SJCRH30 (cell line): ENCODE data around the gene EVA1C. TPM values are rescaled to one million over a fixed set of nuclear protein-coding genes. Genes with fewer than 3 reads are reported as not detected.
"Not testable (repeated sequence)": the region's sequence is repeated elsewhere in the genome, so short reads cannot be mapped to it uniquely, and the experiment has no call there.

ENCODE experiments used
- DNase-seq, 2 experiments: peaks; one replicate each; pipeline ENCODE4 v3.0.0-alpha.2; 2015 to 2020
- H3K27ac ChIP-seq: fragments of 250-450 bp; sonication (Bioruptor Pico); 2 replicates; pipeline ENCODE4 v1.5.1; 2020; ENCODE audit warnings: mild to moderate bottlenecking, moderate library complexity
- H3K27me3 ChIP-seq: fragments of 250-450 bp; sonication (Bioruptor Pico); 2 replicates; pipeline ENCODE4 v1.5.1; 2020; ENCODE audit warnings: mild to moderate bottlenecking, moderate library complexity
- H3K36me3 ChIP-seq: fragments of 250-450 bp; sonication (Bioruptor Pico); 2 replicates; pipeline ENCODE4 v1.5.1; 2020; ENCODE audit warnings: mild to moderate bottlenecking, moderate library complexity
- H3K4me1 ChIP-seq: fragments of 250-450 bp; sonication (Bioruptor Pico); 2 replicates; pipeline ENCODE4 v1.5.1; 2020; ENCODE audit warnings: mild to moderate bottlenecking, moderate library complexity
- H3K4me3 ChIP-seq: fragments of 250-450 bp; sonication (Bioruptor Pico); 2 replicates; pipeline ENCODE4 v1.5.1; 2020; ENCODE audit warnings: mild to moderate bottlenecking, moderate library complexity
- H3K9me3 ChIP-seq: fragments of 250-450 bp; sonication (Bioruptor Pico); replicated peaks from 2 replicates; pipeline ENCODE4 v1.5.1; 2020; ENCODE audit warnings: mild to moderate bottlenecking, moderate library complexity
- total RNA-seq: library from RNA; depleted of rRNA; stranded (reverse); fragments of >200 nt; shearing (Covaris generic); gene quantifications from 2 replicates; pipeline ENCODE4 v1.2.3, GENCODE V29; 2014

Gene EVA1C
- total RNA-seq, 1 experiment from 2014 or later, result 0.10 TPM

GRCh38 chr21:32476661-32477423 is 64.3 kb downstream of the EVA1C start:
- no peak for DNase-seq
- no peak overlapping the region for H3K4me3 ChIP-seq
- no peaks in the 10 kb centered on the region for H3K36me3 ChIP-seq
- H3K27ac ChIP-seq, result no peak overlapping the region
- no peaks in the 10 kb centered on the region for H3K9me3 ChIP-seq
- peaks cover 3% of the 10 kb centered on the region; the same call in 1 of the 2 replicates for H3K4me1 ChIP-seq
- no peaks in the 10 kb centered on the region for H3K27me3 ChIP-seq

- no peaks in the 10 kb centered on the region for H3K36me3 ChIP-seq
- H3K27me3 ChIP-seq, result no peaks in the 10 kb centered on the region
- no peak for DNase-seq
- no peaks in the 10 kb centered on the region for H3K9me3 ChIP-seq
- H3K4me3 ChIP-seq, result no peak overlapping the region
- peaks cover 3% of the 10 kb centered on the region; the same call in 1 of the 2 replicates for H3K4me1 ChIP-seq
- H3K27ac ChIP-seq, result no peak overlapping the region
Observed at GRCh38 chr21:32477424-32477745, 64.9 kb downstream of the EVA1C start.

- peak; percentile 30 to 71 for DNase-seq
- Histone ChIP-seq H3K27ac (peak overlapping the region; percentile 10; the same call in 1 of the 2 replicates), H3K4me1 (peaks cover 3% of the 10 kb centered on the region; the same call in 1 of the 2 replicates), H3K9me3 (no peaks in the 10 kb centered on the region; the same call in 1 of the 2 replicates), H3K4me3 (0 out of 2 replicates have a peak overlapping the region, but pooled peaks have one; percentile 12), H3K27me3 (no peaks in the 10 kb centered on the region), H3K36me3 (no peaks in the 10 kb centered on the region)
Observed at GRCh38 chr21:32481875-32482408, 69.4 kb downstream of the EVA1C start.

- H3K4me3 ChIP-seq, result no peak overlapping the region
- peak overlapping the region; percentile 10; the same call in 1 of the 2 replicates for H3K27ac ChIP-seq
- H3K36me3 ChIP-seq, result no peaks in the 10 kb centered on the region
- H3K27me3 ChIP-seq, result no peaks in the 10 kb centered on the region
- peak in 1 of 2 experiments; percentile 45 for DNase-seq
- H3K4me1 ChIP-seq, result peaks cover 3% of the 10 kb centered on the region; the same call in 1 of the 2 replicates
- H3K9me3 ChIP-seq, result no peaks in the 10 kb centered on the region; the same call in 1 of the 2 replicates
Observed at GRCh38 chr21:32482565-32483292, 70.2 kb downstream of the EVA1C start.

- DNase-seq, result no peak
- Histone ChIP-seq H3K4me1 (peaks cover 6% of the 10 kb centered on the region; the same call in 1 of the 2 replicates), H3K27me3 (no peaks in the 10 kb centered on the region), H3K27ac (no peak overlapping the region), H3K9me3 (no peaks in the 10 kb centered on the region; the same call in 1 of the 2 replicates), H3K4me3 (no peak overlapping the region), H3K36me3 (no peaks in the 10 kb centered on the region)
Observed at GRCh38 chr21:32483293-32483595, 70.7 kb downstream of the EVA1C start.

GRCh38 chr21:32484706-32485380 is 72.3 kb downstream of the EVA1C start:
- no peak overlapping the region for H3K27ac ChIP-seq
- H3K36me3 ChIP-seq, result no peaks in the 10 kb centered on the region
- no peaks in the 10 kb centered on the region for H3K27me3 ChIP-seq
- H3K4me3 ChIP-seq, result no peak overlapping the region
- H3K4me1 ChIP-seq, result peaks cover 6% of the 10 kb centered on the region; the same call in 1 of the 2 replicates
- H3K9me3 ChIP-seq, result no peaks in the 10 kb centered on the region; the same call in 1 of the 2 replicates
- DNase-seq, result no peak

- Histone ChIP-seq H3K27ac (no peak overlapping the region), H3K36me3 (no peaks in the 10 kb centered on the region), H3K27me3 (no peaks in the 10 kb centered on the region; the same call in 1 of the 2 replicates), H3K4me1 (peaks cover 4% of the 10 kb centered on the region; the same call in 1 of the 2 replicates), H3K4me3 (no peak overlapping the region), H3K9me3 (no peaks in the 10 kb centered on the region)
- DNase-seq, result no peak
Observed at GRCh38 chr21:32492376-32492775, 79.9 kb downstream of the EVA1C start.

GRCh38 chr21:32494934-32495709 is 82.6 kb downstream of the EVA1C start:
- Histone ChIP-seq H3K27me3 (no peaks in the 10 kb centered on the region; the same call in 1 of the 2 replicates), H3K36me3 (no peaks in the 10 kb centered on the region), H3K9me3 (no peaks in the 10 kb centered on the region), H3K4me3 (no peak overlapping the region), H3K4me1 (no peaks in the 10 kb centered on the region), H3K27ac (no peak overlapping the region)
- DNase-seq, result no peak

- H3K27ac ChIP-seq, result no peak overlapping the region
Observed at GRCh38 chr21:32496568-32496967, 84.1 kb downstream of the EVA1C start.

GRCh38 chr21:32499249-32500055 is 86.9 kb downstream of the EVA1C start:
- Histone ChIP-seq H3K27me3 (no peaks in the 10 kb centered on the region), H3K4me1 (no peaks in the 10 kb centered on the region), H3K9me3 (no peaks in the 10 kb centered on the region), H3K27ac (no peak overlapping the region), H3K36me3 (no peaks in the 10 kb centered on the region), H3K4me3 (no peak overlapping the region)
- DNase-seq, result no peak

More at GRCh38 chr21:32496568-32496967, 84.1 kb downstream of the EVA1C start:
- H3K9me3 ChIP-seq, result no peaks in the 10 kb centered on the region
- H3K36me3 ChIP-seq, result no peaks in the 10 kb centered on the region
- DNase-seq, result no peak
- H3K4me1 ChIP-seq, result no peaks in the 10 kb centered on the region
- no peaks in the 10 kb centered on the region; the same call in 1 of the 2 replicates for H3K27me3 ChIP-seq
- no peak overlapping the region for H3K4me3 ChIP-seq

GRCh38 chr21:32503641-32504040 is 91.1 kb downstream of the EVA1C start:
- H3K9me3 ChIP-seq, H3K36me3 ChIP-seq, H3K27ac ChIP-seq, H3K4me1 ChIP-seq, H3K4me3 ChIP-seq, H3K27me3 ChIP-seq, DNase-seq: not testable (repeated sequence)

- H3K27me3 ChIP-seq, H3K4me1 ChIP-seq, H3K4me3 ChIP-seq, H3K9me3 ChIP-seq, DNase-seq, H3K27ac ChIP-seq, H3K36me3 ChIP-seq: not testable (repeated sequence)
Observed at GRCh38 chr21:32505767-32506166, 93.3 kb downstream of the EVA1C start.

GRCh38 chr21:32506411-32506965 is 94.0 kb downstream of the EVA1C start:
- not testable (repeated sequence) for H3K4me1 ChIP-seq, H3K27me3 ChIP-seq, H3K4me3 ChIP-seq, DNase-seq, H3K27ac ChIP-seq, H3K9me3 ChIP-seq, H3K36me3 ChIP-seq
